Left ventricle myocardium superior (tissue), 1 donor: ENCODE measurements around the gene C19orf67. TPM values are rescaled to one million over a fixed set of nuclear protein-coding genes. Genes with fewer than 3 reads are reported as not detected.
A peak's percentile ranks its signal among the peaks of the same experiment; 100 is the strongest.

Experiments
- ATAC-seq: fragments of 200-7000 bp; cut with Tn5 transposase; one replicate; pipeline ENCODE4 v1.9.1; 2020; ENCODE audit warnings: mild to moderate bottlenecking, moderate library complexity
- DNase-seq: peaks from one replicate; pipeline ENCODE4 v3.0.0-alpha.2; 2020
- intact Hi-C: fragments of 100-400 bp; cut with micrococcal nuclease; formaldehyde crosslinking; loops from one replicate; pipeline ENCODE4 v1.11.0; 2022
- total RNA-seq: library from RNA; stranded (reverse); fragmentation: NEBNext Ultra II Directional; extraction: Animal tissue kit (Norgen Biotek cat#: 25700); gene quantifications from one replicate; pipeline ENCODE4 v1.2.1, GENCODE V29; 2021
- donor health status: DM: no; HTN: yes; CAD: no; lungs with severe emphysema.

The C19orf67 gene
- total RNA-seq, 1 donor from 2014 or later: not detected

DNA sequence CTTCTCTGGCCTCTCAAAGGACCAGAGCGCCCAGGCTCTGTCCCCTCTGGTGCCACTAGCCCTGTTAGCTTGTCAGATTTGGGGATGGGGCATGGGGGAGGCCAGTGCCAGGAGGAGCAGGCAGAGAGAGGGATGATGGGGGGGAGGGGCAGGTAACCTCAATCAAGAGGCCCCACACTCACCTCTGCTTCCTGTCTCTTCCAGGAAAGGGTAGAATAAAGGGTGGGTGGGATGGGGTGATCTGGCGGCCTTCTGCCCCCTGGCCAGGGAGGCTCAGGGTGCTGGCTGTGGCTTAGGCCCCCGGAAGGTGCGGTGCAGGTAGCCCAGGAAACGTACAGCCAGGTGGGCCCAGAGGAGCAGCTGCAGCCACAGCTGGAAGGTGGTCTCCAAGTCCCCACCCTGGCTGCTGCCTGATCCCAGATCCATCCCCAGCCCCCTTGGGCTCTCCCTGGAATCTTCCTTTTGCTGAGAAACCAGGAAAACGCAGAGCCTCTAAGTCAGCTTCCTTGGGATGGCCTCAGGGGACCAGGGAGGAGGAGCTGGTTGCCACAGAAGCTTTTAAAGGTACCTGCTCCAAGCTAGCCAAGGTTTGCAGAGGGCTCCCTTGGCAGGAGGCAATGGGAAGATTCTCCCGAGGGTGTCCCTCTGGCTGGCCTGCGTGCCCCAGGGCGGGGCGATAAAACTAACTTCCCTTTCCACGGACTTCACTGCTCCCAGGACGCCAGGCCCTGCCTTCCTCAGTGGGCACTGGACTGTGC, 26.6 kb upstream of the C19orf67 start:
- DNase-seq (peak; percentile 69), ATAC-seq (peak; percentile 16)
- intact Hi-C loops: no loop called here

DNA sequence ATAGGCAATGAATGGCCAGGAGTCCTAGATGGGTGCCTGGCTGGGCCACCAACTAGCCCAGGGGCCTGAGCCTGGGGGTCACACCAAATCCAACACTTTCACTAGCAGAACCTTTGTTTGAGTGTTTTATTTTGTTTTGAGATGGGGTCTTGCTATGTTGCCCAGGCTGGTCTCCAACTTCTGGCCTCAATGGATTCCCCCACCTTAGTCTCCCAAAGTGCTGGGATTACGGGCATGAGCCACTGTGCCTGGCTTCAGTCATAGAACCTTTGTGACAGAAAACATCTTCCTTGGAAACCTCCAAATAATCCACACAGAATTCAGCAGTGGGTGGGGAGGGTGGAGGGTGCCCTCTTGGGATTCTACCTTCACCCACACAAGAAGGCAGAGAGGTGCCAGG, 25.9 kb upstream of the C19orf67 start:
- DNase-seq: no peak
- ATAC-seq: no peak
- intact Hi-C loops: no loop called here

DNA sequence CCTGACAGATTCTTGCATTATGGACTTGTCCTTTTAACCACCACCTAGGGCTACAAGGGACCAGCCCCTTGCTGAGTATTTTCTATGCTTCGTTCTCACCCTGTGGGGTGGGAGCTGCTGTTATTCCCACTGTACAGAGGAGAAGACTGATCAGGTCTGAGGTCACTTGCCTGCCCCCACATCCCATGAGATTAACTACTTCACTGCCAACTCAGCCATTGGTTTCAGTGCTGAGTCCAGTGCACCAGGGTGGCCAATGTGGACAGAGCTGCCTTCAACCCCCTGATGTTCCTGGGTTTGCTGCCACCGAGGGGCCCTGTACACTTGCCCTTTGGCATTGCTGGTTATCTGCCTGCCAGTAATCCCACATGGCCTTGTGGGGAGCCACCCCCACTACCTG, 25.1 kb upstream of the C19orf67 start:
- intact Hi-C loops: no loop called here
- no peak for DNase-seq
- no peak for ATAC-seq

DNA sequence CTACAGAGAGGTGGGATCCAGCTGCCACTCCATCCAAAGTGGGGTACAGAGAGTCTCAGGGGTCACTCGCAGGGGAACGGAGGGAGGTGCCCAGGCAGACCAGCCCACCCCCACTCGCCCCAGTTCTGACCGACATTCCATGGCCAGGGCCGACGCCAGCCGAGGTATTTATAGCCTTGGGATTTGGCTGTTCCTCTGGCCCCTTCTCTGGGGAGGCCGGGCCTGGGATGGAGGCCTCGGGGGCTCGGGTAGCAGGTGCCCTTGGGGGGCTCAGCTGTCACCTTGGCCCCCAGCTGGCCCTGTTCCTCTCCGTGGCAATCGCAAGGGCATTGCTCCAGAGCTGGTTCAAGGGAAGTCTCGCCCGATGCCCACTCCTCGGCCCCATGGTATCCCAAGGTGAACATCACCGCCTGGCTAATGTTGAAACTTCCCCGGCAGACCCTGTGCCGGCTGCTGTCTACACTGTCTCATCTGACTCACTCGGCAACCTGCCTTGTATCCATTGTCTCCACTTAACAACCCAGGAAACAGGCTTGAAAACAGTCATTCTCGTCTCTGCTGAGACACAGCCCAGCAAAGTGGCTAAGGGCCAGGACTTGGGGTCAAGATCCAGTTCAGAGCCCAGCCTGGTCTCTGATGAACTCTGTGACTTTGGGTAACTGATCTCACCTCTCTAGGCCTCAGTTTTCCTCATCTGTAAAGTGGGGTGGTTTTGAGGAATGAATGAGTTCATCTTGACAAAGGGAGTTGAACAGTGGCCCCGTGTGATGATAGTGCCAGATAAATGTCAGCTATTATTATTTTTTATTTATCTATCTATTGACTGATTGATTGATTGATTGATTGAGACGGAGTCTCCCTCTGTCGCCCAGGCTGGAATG, 22.2 kb upstream of the C19orf67 start:
- peak; percentile 91 for ATAC-seq
- intact Hi-C loops: no loop called here
- DNase-seq: peak; percentile 88

DNA sequence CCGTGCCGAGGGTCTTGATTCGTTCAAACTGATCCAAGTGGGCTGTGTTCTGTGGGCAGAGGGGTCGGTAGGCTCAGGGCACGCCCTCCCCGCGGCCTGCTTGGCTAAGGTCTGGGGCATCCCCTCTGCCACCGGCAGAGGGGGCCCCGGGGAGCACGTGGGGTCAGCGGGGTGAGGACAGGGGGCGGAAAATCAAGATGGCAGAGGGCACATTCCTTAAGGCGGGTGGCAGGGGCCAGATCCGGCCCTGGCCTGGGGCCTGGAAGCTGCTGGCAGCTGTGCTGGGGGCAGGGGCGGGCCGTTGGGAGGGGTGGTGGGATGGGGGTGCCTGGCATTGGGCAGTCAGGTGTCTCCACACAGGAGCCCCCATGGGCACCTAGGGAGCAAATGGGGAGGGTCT, 21.3 kb upstream of the C19orf67 start:
- intact Hi-C loops: no loop called here

DNA sequence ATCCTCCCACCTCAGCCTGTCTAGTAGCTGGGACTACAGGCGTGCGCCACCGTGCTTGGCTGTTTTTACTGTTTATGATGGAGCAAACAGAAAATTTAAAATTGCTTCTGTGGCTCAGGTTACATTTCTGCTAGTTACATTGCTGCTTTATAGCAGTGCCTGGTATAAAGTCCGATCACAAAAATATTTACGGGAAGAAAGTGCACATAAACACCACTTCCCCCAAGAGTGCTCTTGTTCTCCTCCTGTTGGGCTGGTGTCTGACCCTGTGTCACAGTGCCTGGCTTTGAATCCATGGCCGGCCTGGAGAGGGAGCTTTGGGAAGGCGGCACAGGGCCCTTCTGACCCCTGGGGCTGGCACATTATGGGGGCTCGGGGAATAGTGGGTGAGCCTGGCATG, 20.1 kb upstream of the C19orf67 start:
- DNase-seq (no peak), ATAC-seq (no peak)
- intact Hi-C loops: no loop called here

More for the DNA sequence above, 21.3 kb upstream of the C19orf67 start:
- ATAC-seq (peak; percentile 58), DNase-seq (peak; percentile 54)

DNA sequence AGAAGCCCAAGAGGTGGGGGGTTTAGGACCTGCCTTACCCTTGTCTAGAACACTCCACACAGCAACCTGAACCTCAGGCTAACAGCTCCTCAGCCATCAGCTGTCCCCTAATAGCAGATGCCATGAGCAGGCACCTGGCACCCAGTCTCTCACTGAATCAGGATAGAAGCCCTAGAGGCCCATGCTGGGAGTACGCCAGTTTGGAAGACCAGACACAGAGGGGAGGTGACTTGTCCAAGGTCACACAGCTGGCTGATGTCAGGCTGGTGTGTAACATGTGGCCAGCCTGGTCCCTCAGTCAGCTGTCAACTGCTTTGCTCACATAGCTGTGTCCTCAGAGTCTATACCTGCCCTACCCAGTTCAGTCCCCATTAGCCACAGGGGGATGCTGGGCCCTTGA, 17.7 kb upstream of the C19orf67 start:
- DNase-seq: no peak
- intact Hi-C loops: no loop called here
- ATAC-seq: no peak

DNA sequence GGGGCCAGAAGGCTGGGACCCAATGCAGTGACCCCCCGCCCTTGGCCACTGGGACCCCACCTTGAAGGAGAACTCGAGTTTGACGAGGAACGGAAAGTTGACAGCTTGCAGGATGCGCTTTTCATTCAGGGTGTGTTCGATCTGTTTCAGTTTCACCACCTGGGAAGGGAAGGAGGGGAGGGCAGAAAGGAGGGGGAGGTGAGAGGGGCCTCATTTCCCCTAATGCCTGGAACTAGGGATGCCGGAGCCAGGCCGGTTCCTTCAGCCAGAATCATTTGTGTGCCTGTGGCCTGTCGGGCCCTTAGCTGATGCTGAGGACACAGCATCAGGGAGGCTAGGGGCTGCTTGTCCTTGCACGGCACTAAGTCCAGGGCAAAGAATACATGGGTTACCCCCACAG, 17.2 kb upstream of the C19orf67 start:
- intact Hi-C loops: no loop called here
- DNase-seq (no peak), ATAC-seq (no peak)

DNA sequence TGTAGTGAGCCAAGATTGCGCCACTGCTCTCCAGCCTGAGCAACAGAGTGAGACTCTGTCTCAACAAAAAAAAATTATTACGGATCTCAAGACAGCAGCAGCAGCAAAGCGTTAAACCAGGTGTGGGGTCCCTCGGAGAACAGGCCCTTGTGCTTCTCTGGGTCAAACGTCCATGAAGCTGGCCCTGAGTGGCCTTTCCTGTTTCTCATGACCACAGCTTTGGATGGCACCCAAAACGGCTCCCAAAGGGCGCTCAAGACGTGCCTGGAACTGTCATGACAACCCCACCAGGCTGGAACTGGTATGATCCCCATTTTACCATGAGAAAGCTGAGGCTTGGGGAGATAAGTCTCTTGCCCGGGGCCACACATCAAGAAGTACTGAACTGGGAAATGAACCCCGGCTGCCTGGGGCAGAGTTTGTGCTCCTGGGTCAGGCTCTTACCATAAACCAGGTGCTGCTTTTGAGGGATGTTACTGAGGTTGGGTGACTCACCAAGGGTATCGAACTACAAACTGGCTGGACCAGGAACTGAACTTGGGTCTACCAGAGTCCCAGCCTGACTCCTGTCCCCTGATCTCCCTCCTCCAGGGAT, 16.6 kb upstream of the C19orf67 start:
- intact Hi-C loops: no loop called here
- no peak for ATAC-seq

DNA sequence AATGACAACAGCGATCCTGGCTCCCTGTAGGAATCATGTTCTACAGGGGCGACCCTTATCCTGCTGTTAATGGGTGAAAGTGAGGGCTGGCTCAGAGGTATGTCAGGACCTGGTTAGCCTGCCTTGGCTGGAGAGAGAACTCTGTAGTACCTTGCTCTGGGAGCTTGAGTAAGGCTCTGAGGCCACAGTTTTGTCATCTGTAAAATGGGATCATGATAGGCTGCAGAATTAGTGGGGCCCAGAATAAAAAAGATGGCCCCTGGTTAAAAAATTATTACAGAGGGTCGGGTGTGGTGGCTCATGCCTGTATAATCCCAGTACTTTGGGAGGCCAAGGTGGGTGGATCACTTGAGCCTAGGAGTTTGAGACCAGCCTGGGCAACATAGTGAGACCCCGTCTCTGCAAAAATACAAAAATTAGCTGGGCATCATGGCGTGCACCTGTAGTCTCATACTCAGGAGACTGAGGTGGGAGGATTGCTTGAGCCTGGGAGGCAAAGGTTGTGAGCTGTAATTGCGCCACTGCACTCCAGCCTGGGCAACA, 15.5 kb upstream of the C19orf67 start:
- ATAC-seq: no peak
- intact Hi-C loops: no loop called here

More for the DNA sequence above, 16.6 kb upstream of the C19orf67 start:
- DNase-seq: no peak

DNA sequence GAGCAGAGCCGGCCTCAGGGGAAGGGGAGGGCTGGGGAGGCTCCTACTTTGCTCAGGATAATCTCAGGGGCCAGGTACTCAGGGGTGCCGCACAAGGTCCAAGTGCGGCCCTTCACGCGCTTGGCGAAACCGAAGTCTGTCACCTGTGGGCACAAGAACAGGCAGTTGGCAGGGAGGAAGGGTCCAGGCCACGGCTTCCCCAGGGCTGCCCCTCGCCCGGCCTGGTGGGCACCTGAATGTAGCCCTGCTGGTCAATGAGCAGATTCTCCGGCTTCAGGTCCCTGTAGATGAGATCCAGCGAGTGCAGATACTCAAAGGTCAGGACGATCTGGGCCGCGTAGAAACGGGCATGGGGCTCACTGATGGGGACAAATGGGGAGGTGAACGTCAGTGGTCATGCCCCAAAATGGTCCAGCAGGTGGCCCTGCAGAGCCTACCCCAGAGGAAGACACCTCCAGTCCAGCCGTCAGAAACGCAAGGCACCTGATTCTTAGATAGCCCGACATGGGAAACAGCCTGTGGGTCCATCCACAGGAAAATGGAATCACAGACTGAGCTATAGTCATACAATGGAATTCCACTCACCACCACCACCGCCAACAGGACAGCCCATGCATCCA, 12.1 kb upstream of the C19orf67 start:
- peak; percentile 34 for ATAC-seq
- intact Hi-C loops: no loop called here

More for the DNA sequence above, 15.5 kb upstream of the C19orf67 start:
- no peak for DNase-seq

DNA sequence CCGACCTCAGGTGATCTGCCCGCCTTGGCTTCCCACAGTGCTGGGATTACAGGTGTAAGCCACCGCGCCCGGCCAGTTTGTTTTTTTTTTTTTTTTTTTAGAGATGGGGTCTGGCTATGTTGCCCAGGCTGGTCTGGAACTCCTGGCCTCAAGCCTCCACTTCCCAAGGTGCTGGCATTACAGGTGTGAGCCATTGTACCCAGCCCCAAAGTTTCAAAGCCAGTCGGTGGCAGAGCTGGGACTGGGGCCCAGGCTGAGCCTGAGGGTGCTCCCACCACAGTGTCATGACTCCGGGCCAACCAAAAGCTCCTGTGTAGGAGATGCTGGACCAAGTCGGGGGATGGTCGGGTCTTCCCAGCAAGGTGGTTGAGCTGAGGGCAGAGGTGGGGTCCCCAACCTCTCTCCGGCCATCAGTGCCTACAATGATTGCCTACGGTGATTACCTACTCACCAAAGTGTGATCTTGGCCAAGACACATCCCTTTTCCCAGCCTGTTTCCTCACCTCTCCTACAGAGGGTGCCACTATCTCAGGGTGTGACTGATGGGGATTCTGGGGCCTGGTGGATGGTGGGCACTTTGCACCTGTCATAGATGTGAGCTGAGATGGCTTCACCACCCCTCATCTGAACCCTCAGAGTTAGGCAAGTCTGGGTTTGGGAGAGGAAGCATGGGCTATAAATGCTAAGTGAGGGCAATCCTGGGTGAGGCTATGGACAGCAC, 10.8 kb upstream of the C19orf67 start:
- DNase-seq (no peak), ATAC-seq (no peak)
- intact Hi-C loops: no loop called here

More for the DNA sequence above, 12.1 kb upstream of the C19orf67 start:
- DNase-seq: no peak

DNA sequence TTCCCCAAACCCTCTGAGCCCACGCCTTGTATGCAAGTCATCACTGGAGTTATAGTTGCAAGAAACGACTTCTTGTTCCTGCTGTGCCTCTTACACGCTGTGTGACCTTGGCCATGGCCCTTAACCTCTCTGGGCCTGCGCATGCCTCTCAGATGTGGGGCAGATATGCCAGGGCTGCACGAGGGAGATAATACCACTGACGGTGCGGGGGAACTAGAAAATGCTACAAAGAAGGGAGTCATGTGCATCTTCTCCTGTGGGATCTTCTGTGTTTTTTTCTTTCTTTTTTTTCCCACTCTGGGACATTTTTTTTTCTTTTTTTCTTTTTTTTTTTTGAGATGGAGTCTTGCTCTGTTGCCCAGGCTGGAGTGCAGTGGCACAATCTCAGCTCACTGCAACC, 9.3 kb upstream of the C19orf67 start:
- intact Hi-C loops: no loop called here

DNA sequence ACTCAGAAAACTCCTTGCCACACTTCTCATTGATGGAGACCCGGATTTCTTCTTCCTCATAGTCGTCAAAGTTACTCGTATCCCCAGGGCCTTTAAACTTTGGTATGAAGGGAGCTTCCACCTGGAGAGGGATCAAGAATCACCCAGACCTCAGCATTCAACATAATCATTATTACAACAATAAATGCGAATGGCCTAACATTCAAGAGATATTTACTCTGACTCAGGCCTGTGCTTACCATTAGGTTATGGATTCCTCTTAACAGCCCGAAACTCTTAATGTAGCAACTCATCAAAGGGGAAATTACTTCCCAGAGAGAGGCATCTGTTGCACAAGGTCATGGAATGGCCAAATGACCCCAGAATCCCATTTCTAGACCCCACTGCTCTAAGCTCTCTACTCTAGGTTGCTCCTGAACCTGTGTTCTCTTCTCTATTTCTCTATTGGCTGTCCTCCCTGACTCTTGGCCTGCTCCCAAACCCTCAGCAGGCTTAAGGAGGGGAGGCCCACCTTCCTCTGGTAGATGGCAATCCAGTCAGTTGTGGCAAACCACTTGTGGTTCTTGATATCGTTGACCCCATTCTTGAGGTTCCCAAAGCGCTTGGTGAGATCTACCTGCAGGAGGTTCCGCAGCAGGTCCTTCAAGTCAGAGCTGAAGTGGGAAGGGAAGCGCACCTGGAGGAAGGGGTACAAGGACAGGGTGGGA, 7.7 kb upstream of the C19orf67 start:
- intact Hi-C loops: no loop called here
- ATAC-seq (no peak), DNase-seq (no peak)

More for the DNA sequence above, 9.3 kb upstream of the C19orf67 start:
- ATAC-seq: no peak
- no peak for DNase-seq

DNA sequence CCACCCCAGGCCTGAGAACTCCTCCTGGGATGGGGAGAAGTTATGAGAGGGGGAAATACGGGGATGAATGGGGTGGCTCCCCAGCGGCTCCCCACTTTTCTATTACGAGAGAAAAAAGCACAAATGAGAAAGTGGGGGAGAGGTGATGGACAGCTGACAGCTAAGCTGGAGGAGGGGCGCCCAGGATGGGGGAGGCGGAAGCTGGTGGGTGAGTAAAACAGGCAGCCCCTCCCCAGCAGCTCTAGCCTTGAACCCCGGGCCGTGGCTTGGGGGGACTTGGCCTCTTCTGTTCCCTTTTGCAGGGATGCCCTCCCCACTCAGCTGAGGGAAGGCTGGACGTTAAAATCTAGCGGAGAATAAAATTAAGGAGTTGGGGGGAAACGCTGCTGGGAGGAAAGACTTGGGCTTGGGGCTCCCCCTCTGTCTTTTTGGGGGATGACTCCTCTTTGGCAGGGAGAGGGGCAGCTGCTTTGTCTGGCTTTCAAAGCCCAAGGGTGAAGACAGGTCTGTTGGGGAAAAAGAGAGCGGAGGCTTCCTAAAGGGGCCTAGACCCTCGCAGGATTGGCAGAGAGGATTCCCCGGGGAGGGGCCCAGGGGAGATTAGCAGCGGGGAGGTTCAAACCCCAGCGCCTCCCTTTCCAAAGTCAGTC, 6.4 kb upstream of the C19orf67 start:
- ATAC-seq (no peak), DNase-seq (peak; percentile 46)
- intact Hi-C loops: no loop called here

DNA sequence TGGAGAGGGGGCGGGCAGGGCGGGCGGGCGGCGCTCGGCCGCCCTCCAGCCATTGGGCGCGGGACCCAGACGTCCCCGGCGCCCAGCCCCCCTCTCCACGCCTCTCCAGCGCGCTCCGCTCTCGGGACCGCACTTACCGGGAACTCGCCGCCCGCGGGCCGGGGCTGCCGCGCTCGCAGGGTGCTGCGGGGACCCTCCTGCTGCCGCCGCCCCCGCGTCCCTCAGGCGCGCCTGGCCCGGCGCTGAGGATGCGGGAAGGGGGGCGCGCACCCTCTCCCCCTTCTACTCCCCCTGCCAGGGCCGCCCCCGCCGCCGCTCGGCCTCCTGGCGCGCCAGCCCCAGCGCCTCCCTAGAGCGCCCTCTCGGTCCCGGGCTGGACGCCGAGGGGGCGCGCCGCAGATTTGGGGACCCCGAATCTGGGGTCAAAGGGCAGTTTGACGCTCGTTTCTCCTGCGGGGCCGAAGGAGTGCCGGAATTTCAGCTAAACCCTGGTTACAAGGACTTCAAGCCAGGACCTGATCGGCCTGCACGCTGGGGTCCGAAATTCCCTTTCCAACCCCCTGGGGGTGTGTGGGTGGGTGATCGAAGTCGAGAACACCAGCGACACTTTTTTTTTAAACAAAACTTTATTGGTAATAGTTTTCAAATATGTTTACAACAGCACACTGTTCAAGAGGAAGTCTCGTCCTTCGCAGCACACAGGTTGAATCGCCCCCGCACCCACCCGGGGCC, 5.7 kb upstream of the C19orf67 start:
- ATAC-seq (peak; percentile 88), DNase-seq (no peak)
- intact Hi-C loops: no loop called here

DNA sequence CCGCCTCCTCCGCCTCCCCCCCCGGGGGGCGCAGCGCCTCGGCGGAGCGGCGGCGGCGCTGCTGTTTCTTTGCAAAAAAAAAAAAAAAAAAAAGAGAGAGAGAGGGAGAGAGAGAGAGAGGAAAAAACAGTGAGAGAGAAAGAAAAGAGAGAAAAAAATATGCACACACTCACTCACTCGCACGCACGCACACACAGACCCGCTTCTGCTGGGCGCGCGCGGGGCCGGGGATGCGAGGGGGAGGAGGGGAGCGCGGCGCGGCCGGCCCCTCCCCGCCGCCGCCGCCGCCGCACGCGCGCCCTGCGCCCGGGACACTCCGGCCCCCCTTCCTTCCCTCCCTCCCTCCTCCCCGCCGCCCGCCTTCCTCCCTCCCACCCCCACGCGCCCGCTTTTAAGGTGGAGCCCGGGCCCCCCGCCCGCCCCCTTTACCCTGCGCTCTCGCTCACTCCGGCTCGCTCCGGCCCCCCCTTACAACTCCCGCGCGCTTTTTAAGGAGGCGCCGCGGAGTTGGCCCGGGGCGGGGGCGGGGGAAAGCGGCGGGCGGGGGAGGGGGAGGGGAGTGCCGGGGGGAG, 5.0 kb upstream of the C19orf67 start, which contains the start of gene SAMD1:
SAMD1 (minus strand) TSS at position 243 of the 572 bp plus-strand sequence.
- peak; percentile 96 for DNase-seq
- intact Hi-C loops: no loop called here
- peak; percentile 74 for ATAC-seq
